Measurements from ENCODE around the gene KPNA6.

- TF ChIP-seq POLR2AphosphoS5 (IDR thresholded peaks at IDR 0.05; ENCODE audit: low read depth): peak; percentile 93
- TF ChIP-seq, protein P1, sequence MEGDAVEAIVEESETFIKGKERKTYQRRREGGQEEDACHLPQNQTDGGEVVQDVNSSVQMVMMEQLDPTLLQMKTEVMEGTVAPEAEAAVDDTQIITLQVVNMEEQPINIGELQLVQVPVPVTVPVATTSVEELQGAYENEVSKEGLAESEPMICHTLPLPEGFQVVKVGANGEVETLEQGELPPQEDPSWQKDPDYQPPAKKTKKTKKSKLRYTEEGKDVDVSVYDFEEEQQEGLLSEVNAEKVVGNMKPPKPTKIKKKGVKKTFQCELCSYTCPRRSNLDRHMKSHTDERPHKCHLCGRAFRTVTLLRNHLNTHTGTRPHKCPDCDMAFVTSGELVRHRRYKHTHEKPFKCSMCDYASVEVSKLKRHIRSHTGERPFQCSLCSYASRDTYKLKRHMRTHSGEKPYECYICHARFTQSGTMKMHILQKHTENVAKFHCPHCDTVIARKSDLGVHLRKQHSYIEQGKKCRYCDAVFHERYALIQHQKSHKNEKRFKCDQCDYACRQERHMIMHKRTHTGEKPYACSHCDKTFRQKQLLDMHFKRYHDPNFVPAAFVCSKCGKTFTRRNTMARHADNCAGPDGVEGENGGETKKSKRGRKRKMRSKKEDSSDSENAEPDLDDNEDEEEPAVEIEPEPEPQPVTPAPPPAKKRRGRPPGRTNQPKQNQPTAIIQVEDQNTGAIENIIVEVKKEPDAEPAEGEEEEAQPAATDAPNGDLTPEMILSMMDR (IDR thresholded peaks at IDR 0.05; ENCODE audit: insufficient read depth, low read length): no peak
- TF ChIP-seq REST (IDR thresholded peaks at IDR 0.05; ENCODE audit: insufficient replicate concordance, low read depth): peak; percentile 64
- TF ChIP-seq SPI1 (IDR thresholded peaks at IDR 0.05; ENCODE audit: borderline replicate concordance, low read depth): no peak; the same call in 1 of the 2 replicates
- TF ChIP-seq GABPA (IDR thresholded peaks at IDR 0.05; ENCODE audit: low read depth): 0 out of 2 replicates have a peak, but pooled peaks have one; percentile 47
Observed at GRCh38 chr1:32179443-32180185, 71.8 kb downstream of the KPNA6 start, which contains the start of gene TXLNA.
